MCF 10A (cell line): ENCODE data around the gene EMP2. TPM values are rescaled to one million over a fixed set of nuclear protein-coding genes. Genes with fewer than 3 reads are reported as not detected.
A peak's percentile ranks its signal among the peaks of the same experiment; 100 is the strongest.
"Not testable (repeated sequence)": the region's sequence is repeated elsewhere in the genome, so short reads cannot be mapped to it uniquely, and the experiment has no call there.

Source experiments
- BruUV-seq: library from RNA; stranded (reverse); fragments of 400-500 nt; replicated peaks from 2 replicates; lab custom pipeline; 2021; lab: Mats Ljungman, UMichigan
- CTCF ChIA-PET: fragments of 300-600 bp; sonication (Branson Sonifier 250); formaldehyde crosslinking; extraction: SDS; loops from one replicate; lab custom pipeline; 2021; ENCODE audit warnings: antibody characterized with exemption, inconsistent platforms; lab: Yijun Ruan, JAX
- POLR2A ChIA-PET: fragments of 300-600, 350-650 bp; sonication (Branson Sonifier 250); formaldehyde crosslinking; extraction: SDS; loops from one replicate; lab custom pipeline; 2020; ENCODE audit warnings: antibody characterized with exemption, inconsistent platforms; lab: Yijun Ruan, JAX
- DNase-seq: peaks from one replicate; pipeline ENCODE4 v3.0.0-alpha.2; 2018; ENCODE audit not compliant: unreplicated experiment
- H3K27ac Mint-ChIP-seq: one replicate; pipeline ENCODE4 v1.8.0; 2022; ENCODE audit warnings: mild to moderate bottlenecking, low read depth, mixed read lengths; ENCODE audit not compliant: unreplicated experiment
- H3K27me3 Mint-ChIP-seq: one replicate; pipeline ENCODE4 v1.8.0; 2022; ENCODE audit warnings: mixed read lengths; ENCODE audit not compliant: insufficient read depth, unreplicated experiment
- H3K36me3 Mint-ChIP-seq: one replicate; pipeline ENCODE4 v1.8.0; 2022; ENCODE audit warnings: mild to moderate bottlenecking, moderate library complexity, mixed read lengths; ENCODE audit not compliant: insufficient read depth, unreplicated experiment
- H3K4me1 Mint-ChIP-seq: one replicate; pipeline ENCODE4 v1.8.0; 2022; ENCODE audit warnings: mixed read lengths; ENCODE audit not compliant: insufficient read depth, unreplicated experiment
- H3K4me3 Mint-ChIP-seq: one replicate; pipeline ENCODE4 v1.8.0; 2022; ENCODE audit warnings: mild to moderate bottlenecking, moderate library complexity, mixed read lengths; ENCODE audit not compliant: unreplicated experiment
- H3K9me3 Mint-ChIP-seq: one replicate; pipeline ENCODE4 v1.8.0; 2022; ENCODE audit warnings: mixed read lengths; ENCODE audit not compliant: unreplicated experiment
- intact Hi-C: fragments of 100-400 bp; cut with micrococcal nuclease; formaldehyde crosslinking; loops from 2 replicates; pipeline ENCODE4 v1.14.1; 2022
- total RNA-seq: library from RNA; stranded (reverse); gene quantifications from 2 replicates; pipeline ENCODE4 v1.2.3, GENCODE V29; 2022
- TF ChIP-seq, protein P1 (sequence below): fragments of 200-600 bp; IDR thresholded peaks from one replicate; pipeline ENCODE4 v1.8.0; 2022; ENCODE audit warnings: antibody characterized with exemption, mild to moderate bottlenecking; ENCODE audit not compliant: unreplicated experiment

Gene EMP2
- total RNA-seq, 1 experiment from 2014 or later: 4.8 TPM

DNA sequence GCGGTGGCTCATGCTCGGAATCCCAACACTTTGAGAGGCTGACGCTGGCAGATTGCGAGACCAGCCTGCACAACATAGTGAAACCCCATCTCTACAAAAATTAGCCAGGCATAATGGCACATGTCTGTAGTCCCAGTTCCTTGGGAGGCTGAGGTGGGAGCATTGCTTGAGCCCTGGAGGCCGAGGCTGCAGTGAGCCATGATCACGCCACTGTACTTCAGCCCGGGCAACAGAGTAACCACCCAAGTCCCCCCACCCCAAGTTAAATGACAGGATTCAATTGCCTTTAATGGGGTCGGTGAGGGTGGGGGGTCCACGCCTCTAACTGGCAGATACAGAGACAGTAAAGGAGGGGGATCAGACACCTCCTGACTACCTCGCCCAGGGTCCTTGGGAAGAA lies 44.9 kb downstream of the EMP2 start:
- intact Hi-C loops: no loop called here
- Mint-ChIP-seq H3K4me1 (no peaks in the 10 kb centered on the region), H3K27ac (no peak overlapping the region), H3K9me3 (no peaks in the 10 kb centered on the region), H3K36me3 (peaks cover 9% of the 10 kb centered on the region), H3K4me3 (no peak overlapping the region), H3K27me3 (no peaks in the 10 kb centered on the region)
- no peak for DNase-seq
- POLR2A ChIA-PET: no interaction called here
- TF ChIP-seq, protein P1, sequence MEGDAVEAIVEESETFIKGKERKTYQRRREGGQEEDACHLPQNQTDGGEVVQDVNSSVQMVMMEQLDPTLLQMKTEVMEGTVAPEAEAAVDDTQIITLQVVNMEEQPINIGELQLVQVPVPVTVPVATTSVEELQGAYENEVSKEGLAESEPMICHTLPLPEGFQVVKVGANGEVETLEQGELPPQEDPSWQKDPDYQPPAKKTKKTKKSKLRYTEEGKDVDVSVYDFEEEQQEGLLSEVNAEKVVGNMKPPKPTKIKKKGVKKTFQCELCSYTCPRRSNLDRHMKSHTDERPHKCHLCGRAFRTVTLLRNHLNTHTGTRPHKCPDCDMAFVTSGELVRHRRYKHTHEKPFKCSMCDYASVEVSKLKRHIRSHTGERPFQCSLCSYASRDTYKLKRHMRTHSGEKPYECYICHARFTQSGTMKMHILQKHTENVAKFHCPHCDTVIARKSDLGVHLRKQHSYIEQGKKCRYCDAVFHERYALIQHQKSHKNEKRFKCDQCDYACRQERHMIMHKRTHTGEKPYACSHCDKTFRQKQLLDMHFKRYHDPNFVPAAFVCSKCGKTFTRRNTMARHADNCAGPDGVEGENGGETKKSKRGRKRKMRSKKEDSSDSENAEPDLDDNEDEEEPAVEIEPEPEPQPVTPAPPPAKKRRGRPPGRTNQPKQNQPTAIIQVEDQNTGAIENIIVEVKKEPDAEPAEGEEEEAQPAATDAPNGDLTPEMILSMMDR: no peak
- no TSS peak for BruUV-seq
- CTCF ChIA-PET: interaction anchor here (0.6 kb wide), 1 partner anchor 12 kb away, joined by 3 read pairs; no protein-coding TSS in a partner anchor

DNA sequence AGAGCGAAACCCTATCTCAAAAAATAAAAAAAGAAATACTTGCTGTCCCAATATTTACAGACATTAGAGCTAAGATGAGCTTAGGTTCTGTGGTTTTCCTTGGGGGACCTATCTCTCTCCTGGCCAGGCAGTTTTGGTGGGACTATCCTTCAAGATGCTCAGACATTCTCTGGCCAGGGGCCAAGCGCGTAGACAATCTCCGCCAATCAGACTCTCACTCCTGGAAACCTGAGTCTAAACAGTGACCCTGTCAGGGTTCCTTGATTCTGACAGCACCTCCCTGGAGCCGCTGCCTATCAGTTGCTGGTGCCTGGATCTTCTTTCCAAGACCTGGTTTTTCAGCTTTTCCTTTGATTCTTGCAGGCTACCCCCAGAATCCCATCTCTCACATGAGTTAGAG lies 45.6 kb downstream of the EMP2 start:
- DNase-seq: no peak
- TF ChIP-seq, protein P1: no peak
- POLR2A ChIA-PET: no interaction called here
- Mint-ChIP-seq H3K4me3 (no peak overlapping the region), H3K27ac (no peak overlapping the region), H3K36me3 (peaks cover 9% of the 10 kb centered on the region), H3K4me1 (no peaks in the 10 kb centered on the region), H3K27me3 (no peaks in the 10 kb centered on the region), H3K9me3 (no peaks in the 10 kb centered on the region)
- CTCF ChIA-PET: interaction anchor here (0.6 kb wide), 1 partner anchor 11 kb away, joined by 3 read pairs; no protein-coding TSS in a partner anchor
- no TSS peak for BruUV-seq
- intact Hi-C loops: no loop called here

GRCh38 chr16:10533612-10534011 lies 46.8 kb downstream of the EMP2 start:
- intact Hi-C loops, H3K27ac Mint-ChIP-seq, H3K4me3 Mint-ChIP-seq, H3K36me3 Mint-ChIP-seq, H3K27me3 Mint-ChIP-seq, BruUV-seq, H3K4me1 Mint-ChIP-seq, H3K9me3 Mint-ChIP-seq: not testable (repeated sequence)
- DNase-seq: peak; percentile 62
- POLR2A ChIA-PET: interaction anchor here (0.9 kb wide), 1 partner anchor 83 kb away, joined by 4 read pairs; no protein-coding TSS in a partner anchor
- CTCF ChIA-PET: interaction anchor here (0.6 to 1.6 kb wide), 3 partner anchors 10 to 398 kb away, joined by 3 to 6 read pairs (median 4); no protein-coding TSS in a partner anchor

- no TSS peak for BruUV-seq
- H3K4me3 Mint-ChIP-seq: no peak overlapping the region
- TF ChIP-seq, protein P1: no peak
- H3K27me3 Mint-ChIP-seq: no peaks in the 10 kb centered on the region
- ChIA-PET POLR2A (no interaction called here), CTCF (no interaction called here)
- intact Hi-C loops: no loop called here
- no peaks in the 10 kb centered on the region for H3K9me3 Mint-ChIP-seq
- DNase-seq: no peak
- no peak overlapping the region for H3K27ac Mint-ChIP-seq
- H3K36me3 Mint-ChIP-seq: no peaks in the 10 kb centered on the region
- H3K4me1 Mint-ChIP-seq: no peaks in the 10 kb centered on the region
These were observed 48.8 kb downstream of the EMP2 start for GRCh38 chr16:10531582-10531981.
